GM19239 (cell line): ENCODE results near the gene RNF180.

Experiments
- DNase-seq: peaks from one replicate; pipeline ENCODE4 v3.0.0; 2011; ENCODE audit warnings: low spot score; ENCODE audit not compliant: insufficient read length
- FAIRE-seq: peaks from 2 replicates; lab custom pipeline; 2011; peaks lifted over from hg19 to GRCh38; lab: Jason Lieb, UNC

RNF180 gene, protein sequence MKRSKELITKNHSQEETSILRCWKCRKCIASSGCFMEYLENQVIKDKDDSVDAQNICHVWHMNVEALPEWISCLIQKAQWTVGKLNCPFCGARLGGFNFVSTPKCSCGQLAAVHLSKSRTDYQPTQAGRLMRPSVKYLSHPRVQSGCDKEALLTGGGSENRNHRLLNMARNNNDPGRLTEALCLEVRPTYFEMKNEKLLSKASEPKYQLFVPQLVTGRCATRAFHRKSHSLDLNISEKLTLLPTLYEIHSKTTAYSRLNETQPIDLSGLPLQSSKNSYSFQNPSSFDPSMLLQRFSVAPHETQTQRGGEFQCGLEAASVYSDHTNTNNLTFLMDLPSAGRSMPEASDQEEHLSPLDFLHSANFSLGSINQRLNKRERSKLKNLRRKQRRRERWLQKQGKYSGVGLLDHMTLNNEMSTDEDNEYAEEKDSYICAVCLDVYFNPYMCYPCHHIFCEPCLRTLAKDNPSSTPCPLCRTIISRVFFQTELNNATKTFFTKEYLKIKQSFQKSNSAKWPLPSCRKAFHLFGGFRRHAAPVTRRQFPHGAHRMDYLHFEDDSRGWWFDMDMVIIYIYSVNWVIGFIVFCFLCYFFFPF

DNA sequence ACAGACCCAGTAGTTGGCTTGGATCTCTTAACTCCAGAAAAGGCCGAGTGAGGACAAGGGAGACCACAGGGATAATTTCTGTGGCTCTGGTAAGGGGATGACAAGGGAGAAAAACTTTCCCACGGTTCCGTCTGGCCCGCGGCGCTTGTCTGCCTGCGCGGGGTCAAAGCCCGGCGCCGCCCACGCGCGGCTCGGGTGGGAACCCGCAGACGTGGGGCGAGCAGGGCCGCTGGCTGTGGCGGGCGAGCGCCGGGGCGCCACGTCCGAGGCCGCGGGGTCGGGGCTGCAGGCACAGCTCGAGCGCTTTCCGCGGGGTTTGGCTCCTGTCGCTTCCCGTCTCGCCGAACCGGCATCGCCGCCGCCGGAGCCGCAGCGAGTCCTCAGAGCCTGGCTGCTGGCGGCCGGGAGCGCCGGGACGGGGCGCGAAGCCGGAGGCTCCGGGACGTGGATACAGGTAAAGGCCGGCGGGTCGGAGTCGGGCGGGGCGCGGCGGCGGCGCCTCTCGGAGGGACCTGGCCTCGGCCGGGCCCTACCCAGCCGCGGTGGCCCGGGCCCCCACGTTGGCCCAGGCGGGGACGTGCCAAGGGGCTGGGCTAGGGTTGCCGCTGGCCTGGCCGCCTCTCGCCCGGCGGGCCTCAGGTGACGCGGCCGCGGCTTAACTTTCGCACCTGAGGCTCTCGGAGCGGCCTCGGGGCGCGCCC is at the start of gene RNF180:
Gene RNF180 (plus strand): TSS at position 344 of the 701 bp plus-strand sequence. CDS start 34,965 bp downstream, outside the sequence.
- DNase-seq = no peak
- no peak for FAIRE-seq

DNA sequence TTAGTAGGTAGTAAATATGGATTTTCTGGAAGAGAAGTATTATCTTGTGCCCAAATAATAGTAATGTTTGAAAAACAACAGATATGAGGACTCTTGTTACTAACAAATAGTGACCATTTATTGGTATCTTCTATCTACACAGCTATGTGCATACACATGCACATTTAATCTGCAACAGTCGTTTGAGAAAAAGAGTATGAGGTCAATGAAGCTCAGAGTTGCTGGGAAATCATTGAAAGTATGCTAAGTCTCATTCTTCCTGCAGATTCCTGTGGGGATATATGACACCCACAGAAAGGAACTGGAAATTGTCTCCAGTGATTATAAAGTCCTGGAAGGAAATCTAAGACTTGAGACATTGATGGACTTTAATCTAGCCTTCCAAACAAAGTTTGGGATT is 40.1 kb upstream of the RNF180 start:
- no peak for DNase-seq
- FAIRE-seq = no peak

DNA sequence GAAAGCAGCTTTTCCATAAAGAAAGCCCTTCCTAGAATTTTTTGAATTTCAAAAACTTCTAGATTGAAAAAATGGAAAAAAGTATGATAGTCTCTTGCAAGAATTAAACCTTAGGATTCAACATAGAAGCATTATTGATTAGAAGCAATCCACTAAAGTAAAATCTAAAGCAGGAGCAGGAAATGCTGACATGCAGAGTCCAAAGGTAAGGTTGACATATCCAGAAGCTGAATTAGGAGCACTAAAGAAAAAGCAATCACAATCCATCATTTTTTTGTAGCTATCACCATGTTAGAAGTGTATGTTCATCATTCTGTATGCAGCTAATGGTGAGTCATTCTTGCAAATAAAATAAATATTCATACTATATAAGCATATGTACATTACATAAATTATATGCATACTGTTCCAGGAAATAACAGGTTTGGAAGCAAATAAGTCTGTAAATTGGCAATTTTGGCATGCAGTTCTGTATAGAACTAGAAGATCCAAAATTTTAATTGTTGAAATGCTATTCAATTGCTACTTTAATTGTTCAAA is 39.4 kb upstream of the RNF180 start:
- DNase-seq = no peak
- no peak for FAIRE-seq

DNA sequence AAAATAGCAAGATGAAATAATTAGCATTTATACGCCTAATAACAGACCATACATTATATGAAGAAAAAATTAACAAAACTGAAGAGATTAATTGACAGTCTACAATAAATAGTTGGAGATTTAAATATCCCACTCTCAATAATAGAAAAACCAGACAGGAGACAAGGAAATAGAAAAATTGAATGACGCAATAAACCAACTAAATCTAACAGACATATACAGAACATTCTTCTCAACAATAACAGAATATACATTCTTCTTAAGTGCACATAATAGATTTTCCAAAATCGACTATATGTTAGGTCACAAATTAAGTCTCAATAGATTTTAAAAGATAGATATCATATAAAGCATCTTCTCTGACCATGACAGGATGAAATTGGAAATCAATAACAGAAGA is 25.6 kb upstream of the RNF180 start:
- FAIRE-seq = no peak
- DNase-seq = no peak

DNA sequence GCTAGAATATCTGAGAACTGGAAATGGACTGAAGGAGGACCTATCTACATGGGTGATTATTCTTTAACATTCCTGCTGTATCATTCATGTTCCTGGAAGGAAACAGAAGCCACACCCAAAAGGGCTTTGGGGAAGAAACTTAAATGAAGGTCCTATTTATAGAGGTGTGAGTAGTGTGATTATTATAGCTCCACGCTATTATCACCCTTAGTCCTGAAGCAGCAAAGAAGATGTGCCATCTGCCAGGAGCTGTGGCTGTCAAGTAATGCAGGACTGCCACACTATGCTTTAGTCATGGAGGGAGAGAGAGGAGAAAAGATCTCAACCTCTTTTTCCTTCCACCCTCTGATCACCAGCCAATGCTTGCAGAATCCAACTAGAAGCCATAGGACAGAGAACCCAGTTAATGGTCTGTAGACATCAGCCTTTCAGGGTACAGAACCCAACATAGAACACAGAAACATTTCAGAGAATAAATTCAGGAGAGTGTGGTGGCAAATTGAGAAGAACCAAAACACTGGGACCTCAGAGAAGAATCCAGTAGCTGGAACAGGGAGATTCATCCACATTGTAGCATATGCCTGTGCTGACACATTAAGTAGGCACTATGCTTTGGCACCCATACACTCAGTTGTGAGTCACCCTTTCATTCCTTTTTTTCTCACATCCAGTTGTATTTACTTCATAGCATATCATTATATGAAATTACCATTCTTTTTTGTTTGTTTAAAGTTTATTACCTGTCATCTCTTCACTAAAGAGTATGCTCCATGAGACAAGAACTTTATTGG is 21.0 kb upstream of the RNF180 start:
- FAIRE-seq (no peak), DNase-seq (no peak)

DNA sequence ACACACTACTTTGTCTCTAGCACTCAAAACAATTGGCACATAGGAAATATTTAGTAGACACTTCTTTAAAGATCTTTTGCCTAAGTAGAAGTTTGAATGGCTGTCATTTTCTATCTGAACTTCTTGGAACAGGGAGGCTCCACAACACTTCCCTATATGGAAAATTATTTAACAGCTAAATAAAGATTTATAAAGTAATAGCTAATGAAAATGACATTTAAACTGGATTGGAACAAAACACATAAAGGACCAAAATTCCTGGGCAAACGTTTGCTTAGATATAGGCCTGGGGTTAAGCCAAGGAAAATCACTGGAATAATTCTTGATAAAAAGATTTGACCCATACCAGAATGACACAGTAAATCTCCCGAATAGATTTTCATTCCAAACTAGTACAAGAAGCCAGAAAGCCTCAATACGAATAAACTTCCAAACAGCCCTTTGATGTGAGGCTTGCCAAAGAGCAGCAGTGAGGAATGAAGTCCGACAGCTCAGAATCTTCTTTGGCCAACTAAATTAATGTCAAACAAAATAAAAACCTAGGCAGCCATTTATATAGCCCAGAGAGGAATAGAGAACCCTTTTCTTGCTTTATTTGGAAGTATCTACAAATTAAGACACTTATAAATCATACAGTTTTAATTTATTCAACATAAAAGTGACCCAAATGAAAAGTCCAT is 20.3 kb upstream of the RNF180 start:
- no peak for DNase-seq

DNA sequence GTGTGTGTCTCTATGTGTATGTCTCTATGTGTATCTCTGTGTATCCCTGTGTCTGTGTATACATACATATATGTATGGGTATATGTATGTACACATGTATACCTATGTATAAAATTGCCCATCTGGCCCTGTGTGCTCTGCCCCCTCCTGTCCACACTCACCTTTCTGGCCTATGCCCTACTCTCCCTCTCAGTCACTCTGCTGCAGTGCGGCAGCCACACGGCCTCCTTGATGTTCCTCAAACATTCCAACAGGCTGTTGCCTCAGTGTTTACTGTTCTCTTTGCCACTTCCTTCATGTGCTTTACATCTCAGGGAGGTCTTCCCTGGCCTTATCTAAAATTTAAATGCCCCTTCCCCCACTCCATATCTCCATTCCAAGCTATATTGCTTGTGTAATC is 18.3 kb upstream of the RNF180 start:
- FAIRE-seq (no peak), DNase-seq (no peak)

More for the DNA sequence above, 20.3 kb upstream of the RNF180 start:
- FAIRE-seq = no peak

DNA sequence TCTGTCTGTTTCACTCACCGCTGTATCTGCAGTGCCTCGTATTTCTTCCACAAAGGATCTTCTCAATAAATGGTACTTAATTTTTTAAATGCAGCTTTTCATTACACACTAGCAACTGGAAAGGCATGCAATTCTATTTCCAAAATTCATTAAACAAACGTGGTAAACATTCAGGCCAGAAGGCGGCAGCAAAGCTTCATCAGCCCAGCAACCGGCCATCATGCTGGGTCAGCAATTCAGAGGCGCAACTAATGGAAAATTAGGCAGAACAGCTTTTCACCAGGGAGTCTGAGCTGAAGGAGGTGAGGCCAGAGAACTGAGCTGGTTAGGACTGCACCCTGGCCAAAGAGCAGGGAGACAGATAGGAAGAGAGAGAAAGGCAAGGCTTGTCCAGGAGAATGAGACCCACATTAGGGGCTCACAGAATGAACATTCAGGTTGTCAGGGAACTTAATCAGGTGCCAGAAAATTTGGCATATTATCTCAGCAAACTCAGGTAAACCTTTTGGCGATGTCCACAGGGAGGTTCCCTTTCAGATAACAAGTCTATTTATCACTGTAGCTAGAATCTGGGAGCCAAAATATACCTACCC is 17.7 kb upstream of the RNF180 start:
- no peak for FAIRE-seq
- DNase-seq = no peak

DNA sequence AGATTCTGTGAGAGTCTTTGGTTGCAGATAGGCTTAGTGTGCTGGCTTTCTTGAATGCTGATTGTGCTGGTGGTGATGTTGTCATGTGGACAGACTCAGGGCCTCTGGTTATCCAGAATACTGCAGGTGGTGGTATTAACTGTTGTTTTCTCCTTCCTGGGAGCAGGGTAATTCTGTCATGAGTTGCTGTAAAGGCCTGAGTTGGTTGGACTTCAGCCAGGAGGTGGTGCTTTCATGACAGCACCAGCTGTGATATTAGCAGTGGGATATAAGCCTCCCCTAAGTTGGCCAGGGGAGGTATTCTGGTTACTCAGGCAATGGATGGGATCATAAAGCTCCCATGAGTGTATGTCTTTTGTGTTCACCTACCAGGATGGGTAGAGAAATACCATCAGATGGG is 16.4 kb upstream of the RNF180 start:
- no peak for DNase-seq

DNA sequence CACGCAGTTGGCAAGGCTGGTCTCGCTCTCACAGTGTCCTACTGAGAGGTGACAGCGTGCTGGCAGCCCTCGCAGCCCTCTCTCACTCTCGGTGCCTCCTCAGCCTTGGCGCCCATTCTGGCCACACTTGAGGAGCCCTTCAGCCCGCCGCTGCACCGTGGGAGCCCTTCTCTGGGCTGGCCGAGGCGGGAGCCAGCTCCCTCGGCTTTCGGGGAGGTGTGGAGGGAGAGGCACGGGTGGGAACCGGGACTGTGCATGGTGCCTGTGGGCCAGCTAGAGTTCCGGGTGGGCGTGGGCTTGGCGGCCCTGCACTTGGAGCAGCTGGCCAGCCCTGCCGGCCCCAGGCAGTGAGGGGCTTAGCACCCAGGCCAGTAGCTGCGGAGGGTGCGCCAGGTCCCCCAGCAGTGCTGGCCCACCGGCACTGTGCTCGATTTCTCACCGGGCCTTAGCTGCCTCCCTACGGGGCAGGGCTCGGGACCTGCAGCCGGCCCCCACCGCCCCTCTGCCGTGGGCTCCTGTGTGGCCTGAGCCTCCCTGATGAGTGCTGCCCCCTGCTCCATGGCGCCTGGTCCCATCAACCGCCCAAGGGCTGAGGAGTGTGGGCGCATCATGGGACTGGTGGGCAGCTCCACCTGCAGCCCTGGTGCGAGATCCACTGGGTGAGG is 15.7 kb upstream of the RNF180 start:
- DNase-seq (no peak), FAIRE-seq (no peak)

More for the DNA sequence above, 16.4 kb upstream of the RNF180 start:
- no peak for FAIRE-seq

DNA sequence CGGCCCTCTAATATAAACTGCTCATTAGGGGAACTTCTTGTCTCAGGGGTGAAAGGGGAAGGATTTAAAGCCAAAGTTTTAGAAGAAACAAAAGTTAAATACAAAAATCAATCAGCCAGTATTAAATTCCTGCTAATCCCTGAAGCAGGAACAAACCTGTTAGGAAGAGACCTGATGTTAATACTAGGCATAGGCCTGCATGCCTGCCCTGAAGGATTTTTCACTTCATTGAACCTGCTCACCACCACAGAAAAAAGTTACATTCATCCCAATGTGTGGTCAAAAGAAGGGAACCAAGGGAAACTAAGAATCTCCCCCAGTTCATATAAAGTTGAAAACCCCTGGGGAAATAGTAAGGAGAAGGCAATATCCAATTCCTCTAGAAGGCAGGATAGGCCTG is 9.4 kb upstream of the RNF180 start:
- no peak for DNase-seq
- no peak for FAIRE-seq

DNA sequence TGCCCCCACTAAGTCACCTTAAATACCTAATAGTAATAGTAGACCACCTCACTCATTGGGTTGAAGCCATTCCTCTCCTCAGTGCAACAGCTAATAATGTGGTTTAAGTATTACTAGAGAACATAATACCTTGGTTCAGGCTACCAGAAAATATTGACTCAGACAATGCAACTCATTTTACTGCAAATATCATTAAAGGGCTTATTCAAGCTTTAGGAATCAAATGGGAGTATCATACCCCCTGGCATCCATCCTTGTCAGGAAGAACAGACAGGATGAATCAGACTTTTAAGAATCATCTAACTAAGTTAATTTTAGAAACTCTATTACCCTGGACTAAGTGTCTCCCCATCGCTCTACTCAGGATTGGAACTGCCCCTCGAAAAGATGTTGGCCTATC is 6.8 kb upstream of the RNF180 start:
- no peak for FAIRE-seq
- DNase-seq = no peak

DNA sequence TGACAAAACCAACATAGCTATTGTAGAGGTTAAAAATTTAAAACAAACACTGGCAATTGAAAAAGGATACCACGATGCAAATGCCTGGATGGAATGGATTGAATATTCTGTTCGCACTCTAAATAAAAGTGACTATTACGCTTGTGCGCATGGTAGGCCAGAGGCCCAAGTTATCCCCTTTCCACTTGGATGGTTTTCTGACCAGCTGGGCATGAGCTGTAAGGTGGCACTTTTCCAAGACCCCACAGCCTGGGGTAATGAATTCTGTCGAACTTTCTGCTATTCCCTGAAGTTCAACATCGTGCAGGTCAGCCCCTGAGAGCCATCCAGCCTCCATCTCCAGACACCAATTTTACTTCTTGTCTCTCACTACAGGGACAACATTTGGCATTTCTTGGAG is 5.4 kb upstream of the RNF180 start:
- FAIRE-seq (no peak), DNase-seq (no peak)

DNA sequence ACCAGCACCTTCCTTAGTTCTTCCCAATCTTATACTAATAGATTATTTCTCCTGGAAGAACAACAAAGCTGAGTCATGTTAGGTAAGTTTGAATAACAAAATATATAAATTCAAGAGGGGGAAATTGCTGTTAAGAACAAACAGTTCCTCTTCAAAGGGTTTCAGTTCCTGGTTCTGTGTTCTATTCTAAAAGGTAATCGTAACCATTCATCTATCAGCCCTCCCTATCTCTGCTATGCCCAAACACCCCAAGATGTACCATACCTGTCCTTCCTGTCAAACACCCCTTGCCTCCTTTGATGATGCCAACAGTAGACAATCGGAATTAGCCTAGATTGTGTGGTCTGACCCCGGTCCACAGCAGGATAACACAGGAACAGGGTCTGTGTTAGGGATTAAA is 4.2 kb upstream of the RNF180 start:
- DNase-seq = no peak

DNA sequence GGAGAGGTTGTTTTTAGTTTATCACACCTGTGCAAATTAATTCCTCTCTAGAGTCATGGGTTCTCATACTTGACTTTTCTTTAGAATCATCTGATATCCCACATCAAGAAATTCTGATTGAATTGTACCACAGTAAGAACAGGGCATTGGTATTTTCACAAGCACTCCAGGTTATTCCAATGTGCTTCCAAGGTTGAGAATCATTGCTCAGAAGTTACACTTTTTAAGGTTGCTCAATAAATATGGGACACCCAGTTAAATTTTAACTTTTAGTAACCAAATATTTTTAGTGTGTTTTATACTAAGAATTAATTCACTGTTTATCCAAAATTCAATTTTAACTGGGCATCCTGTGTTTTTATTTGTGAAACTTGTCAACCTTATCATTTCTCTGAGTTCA is 2.5 kb upstream of the RNF180 start:
- FAIRE-seq (no peak), DNase-seq (no peak)

More for the DNA sequence above, 4.2 kb upstream of the RNF180 start:
- FAIRE-seq = no peak

DNA sequence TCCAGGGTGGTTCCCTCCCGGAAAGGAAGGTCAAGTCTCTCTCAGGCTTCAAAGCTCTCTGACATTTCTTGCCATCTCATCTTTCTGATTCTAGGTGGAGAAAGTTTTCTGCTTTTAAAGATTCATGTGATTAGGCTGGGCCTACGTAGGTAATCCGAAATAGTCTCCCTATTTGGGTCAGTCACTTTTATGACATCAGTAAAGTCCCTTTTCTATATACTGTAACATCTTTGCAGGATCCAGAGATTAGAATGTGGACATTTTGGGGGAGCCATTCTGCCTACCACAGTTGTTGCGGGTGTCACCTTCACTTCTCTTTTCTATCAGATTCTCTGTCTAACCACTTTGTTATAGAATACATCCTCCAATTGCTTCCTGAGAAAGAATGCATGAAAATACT is 1.9 kb upstream of the RNF180 start:
- FAIRE-seq (no peak), DNase-seq (no peak)

DNA sequence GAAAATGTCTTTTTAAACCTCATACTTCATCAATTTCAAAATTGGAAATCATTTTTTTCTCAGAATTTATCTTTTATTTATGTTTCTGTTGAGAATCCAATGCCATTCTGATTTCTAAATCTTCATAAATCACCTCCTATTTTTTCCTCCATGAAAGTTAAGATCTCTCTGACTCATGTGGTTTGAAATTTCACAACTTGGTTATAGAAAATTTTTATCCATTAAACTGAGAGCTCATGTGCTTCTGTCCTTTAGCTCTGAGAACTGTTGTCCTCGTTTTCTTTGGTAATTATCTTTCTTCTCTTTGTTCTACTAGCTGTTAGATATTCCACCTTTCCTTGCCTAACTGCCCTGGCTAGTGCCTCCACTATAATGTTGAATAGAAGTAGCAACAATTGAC is 1.5 kb upstream of the RNF180 start:
- DNase-seq (no peak), FAIRE-seq (no peak)

DNA sequence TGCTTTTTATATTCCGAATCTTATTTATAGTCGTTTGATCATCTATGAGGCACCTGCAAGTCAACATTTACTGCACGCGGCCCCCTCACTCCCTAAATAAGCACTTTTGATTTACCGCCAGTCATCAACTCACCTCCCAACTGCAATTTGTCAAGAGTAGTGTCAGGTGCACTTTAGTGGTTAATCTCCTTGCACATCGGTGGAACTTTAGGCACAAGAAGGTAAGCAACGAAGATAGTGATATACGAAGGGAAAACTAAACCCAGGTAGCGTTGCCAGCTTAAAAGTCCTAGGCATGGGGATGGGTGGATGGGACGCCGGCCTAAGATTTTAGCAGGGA is 513 bp upstream of the RNF180 start:
- DNase-seq (no peak), FAIRE-seq (no peak)
